GM12878 (cell line): Measurements from ENCODE around the gene TPCN2. TPM values are rescaled to one million over a fixed set of nuclear protein-coding genes. Genes with fewer than 3 reads are reported as not detected.

Source experiments
- ATAC-seq: fragments of 200-7000 bp; cut with Tn5 transposase; 3 replicates; pipeline ENCODE4 v1.9.1; 2020; ENCODE audit warnings: mild to moderate bottlenecking, moderate library complexity
- BruUV-seq: library from RNA; stranded (reverse); fragments of 400-500 nt; replicated peaks from 2 replicates; lab custom pipeline; 2021; lab: Mats Ljungman, UMichigan
- CTCF ChIA-PET: fragments of 300-600 bp; sonication (Branson Sonifier 250); formaldehyde crosslinking; extraction: SDS; loops from one replicate; lab custom pipeline; 2021; ENCODE audit warnings: inconsistent platforms; lab: Yijun Ruan, JAX
- POLR2A ChIA-PET: fragments of 350-600 bp; formaldehyde crosslinking; extraction: SDS; loops from one replicate; lab custom pipeline; 2021; ENCODE audit warnings: inconsistent platforms; lab: Charles Lee
- RAD21 ChIA-PET: fragments of 300-600 bp; sonication (Branson Sonifier 250); formaldehyde crosslinking; loops from one replicate; lab custom pipeline; 2023; ENCODE audit warnings: antibody characterized with exemption; ENCODE audit not compliant: unreplicated experiment; lab: Charles Lee
- SMC1A ChIA-PET: fragments of 300-600 bp; sonication (Branson Sonifier 250); formaldehyde crosslinking; loops from one replicate; lab custom pipeline; 2023; ENCODE audit not compliant: unreplicated experiment, uncharacterized antibody; lab: Charles Lee
- DNase-seq: peaks from one replicate; pipeline ENCODE4 v3.0.0-alpha.2; 2011; ENCODE audit warnings: low read depth, low spot score
- FAIRE-seq: peaks from 3 replicates; lab custom pipeline; 2011; peaks lifted over from hg19 to GRCh38; lab: Jason Lieb, UNC
- H2AFZ ChIP-seq: 2 replicates; pipeline ENCODE4 v1.6.0; 2011; ENCODE audit warnings: low read depth, low read length, control low read depth; ENCODE audit not compliant: control insufficient read depth
- H3K27ac ChIP-seq: 2 replicates; pipeline ENCODE4 v1.5.1; 2011; ENCODE audit warnings: control low read depth; ENCODE audit not compliant: control insufficient read depth, insufficient read depth
- H3K27me3 ChIP-seq, 2 experiments: replicated peaks in 1 of 2; 2 replicates each; pipeline versions ENCODE4 v1.6.0 to v1.6.1; 2011; ENCODE audit warnings: low read length in 1 of 2; ENCODE audit not compliant: control insufficient read depth in 2 of 2, insufficient read depth in 2 of 2
- H3K36me3 ChIP-seq, 2 experiments: 2 replicates each; pipeline ENCODE4 v1.5.1; 2011; ENCODE audit warnings: low read length in 1 of 2; ENCODE audit not compliant: control insufficient read depth in 2 of 2, insufficient read depth in 2 of 2
- H3K4me1 ChIP-seq: 2 replicates; pipeline ENCODE4 v1.6.1; 2011; ENCODE audit warnings: mild to moderate bottlenecking, low read length, moderate library complexity, mixed read lengths; ENCODE audit not compliant: control insufficient read depth, insufficient read depth
- H3K4me2 ChIP-seq: 2 replicates; pipeline ENCODE4 v1.6.0; 2011; ENCODE audit warnings: control low read depth; ENCODE audit not compliant: control insufficient read depth, insufficient read depth
- H3K4me3 ChIP-seq: fragments of 200-600 bp; sonication (generic); 2 replicates; pipeline ENCODE4 v1.5.1; 2016
- H3K79me2 ChIP-seq: 2 replicates; pipeline ENCODE4 v1.6.0; 2011; ENCODE audit warnings: low read length; ENCODE audit not compliant: control insufficient read depth, insufficient read depth
- H3K9ac ChIP-seq: 2 replicates; pipeline ENCODE4 v1.8.0; 2011; ENCODE audit warnings: low read length, control low read depth, mixed read lengths; ENCODE audit not compliant: control insufficient read depth, insufficient read depth
- H3K9me3 ChIP-seq: replicated peaks from 3 replicates; pipeline ENCODE4 v1.5.1; 2011; ENCODE audit warnings: mild to moderate bottlenecking, low read length; ENCODE audit not compliant: control insufficient read depth, insufficient read depth
- H4K20me1 ChIP-seq: 2 replicates; pipeline ENCODE4 v1.6.0; 2011; ENCODE audit not compliant: control insufficient read depth, insufficient read depth
- RUNX3 ChIP-seq: IDR thresholded peaks from 2 replicates; pipeline ENCODE4 v1.6.1; 2012; ENCODE audit warnings: low read length, inconsistent platforms
- WGBS: methylation state at CpG from one replicate; pipeline ENCODE4 v1.1.6; 2016; ENCODE audit warnings: low lambda C conversion rate; ENCODE audit not compliant: insufficient replicate concordance, insufficient coverage; ENCODE audit errors: missing lambda C conversion rate; 5-methylcytosine and 5-hydroxymethylcytosine counted together
- in situ Hi-C: fragments of 300-500 bp; cut with MboI; formaldehyde crosslinking; loops from 9 replicates; pipeline ENCODE4 v1.14.3; 2018; ENCODE audit warnings: mixed read lengths
- intact Hi-C: fragments of 100-400 bp; cut with micrococcal nuclease; formaldehyde crosslinking; loops from one replicate; pipeline ENCODE4 v1.14.2; 2022; ENCODE audit not compliant: unreplicated experiment
- polyA plus RNA-seq, 11 experiments: library from polyadenylated mRNA; depleted of rRNA in 4 of 11; unstranded in 6 of 11; stranded (reverse) in 5 of 11; fragments of >200 nt; fragmentation: Nextera tagmentation in 4 of 11; fragmentation: Illumina TruSeq in 1 of 11; extraction: Ambion mirVana in 4 of 11; extraction: Trizol in 1 of 11; gene quantifications; 1 replicate in 1 of 11; 2 replicates in 10 of 11; pipeline versions ENCODE4 v1.2.1 to v1.2.3, GENCODE V29; 2011 to 2016; ENCODE audit warnings: inconsistent platforms in 2 of 11, missing spikeins in 2 of 11, low read depth in 1 of 11
- total RNA-seq, 4 experiments: library from RNA; depleted of rRNA in 3 of 4; stranded (reverse); fragments of >200 nt in 3 of 4; fragmentation: Illumina TruSeq in 1 of 4; extraction: Trizol in 1 of 4; gene quantifications; 2 replicates each; pipeline versions ENCODE4 v1.2.1 to v1.2.3, GENCODE V29; 2013 to 2021
- TF ChIP-seq, protein P1 (sequence below): fragments of 450-650 bp; IDR thresholded peaks from 2 replicates; pipeline ENCODE4 v1.6.1; 2018; ENCODE audit warnings: borderline replicate concordance, mild to moderate bottlenecking; ENCODE audit not compliant: partially characterized antibody
- TF ChIP-seq, protein P2 (sequence below): IDR thresholded peaks from 2 replicates; pipeline ENCODE4 v1.6.1; 2011; ENCODE audit warnings: low read depth, mild to moderate bottlenecking, low read length, moderate library complexity, borderline replicate concordance; ENCODE audit errors: extremely low read depth
- TF ChIP-seq, protein P3 (sequence below): fragments of 450-650 bp; IDR thresholded peaks from 2 replicates; pipeline ENCODE4 v1.6.1; 2017; ENCODE audit warnings: low read depth, mild to moderate bottlenecking, moderate library complexity
- TF ChIP-seq, protein P4 (sequence below): IDR thresholded peaks from 2 replicates; pipeline ENCODE4 v1.6.1; 2011; ENCODE audit warnings: low read depth, low read length, improper control_type of control experiment, borderline replicate concordance

Gene TPCN2
- total and polyA plus RNA-seq, 10 of the 15 experiments (the other 5 are each of a cell fraction or from before 2014, with no cell fraction given) = 1.7 to 18.4 (median 8.4) TPM

DNA sequence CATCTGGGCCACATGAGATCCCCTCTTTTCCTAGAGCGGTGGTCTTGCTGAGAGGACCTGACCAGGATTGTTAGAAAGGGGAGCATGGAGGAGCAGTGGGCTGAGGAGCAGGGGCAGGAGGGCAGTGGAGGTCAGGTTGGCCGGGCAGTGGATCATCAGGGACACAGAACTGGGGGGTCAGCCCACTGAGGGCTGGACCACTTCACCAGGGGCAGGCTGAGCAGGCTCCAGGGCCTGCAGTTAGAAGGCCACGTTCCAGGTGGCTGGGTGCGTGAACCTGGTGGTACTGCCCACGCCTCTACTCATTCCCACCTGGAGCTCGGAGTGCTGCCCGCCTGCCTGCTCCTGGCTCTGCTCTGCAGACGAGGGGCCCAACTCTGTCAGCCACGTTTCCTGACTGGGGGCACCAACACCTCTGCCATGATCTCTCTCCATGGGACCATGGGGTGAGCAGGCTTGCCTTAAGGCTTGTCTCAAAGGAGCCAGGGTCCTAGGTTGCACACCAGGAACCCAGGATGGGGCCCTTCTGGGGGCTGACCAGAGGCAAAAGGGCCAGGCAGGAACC, 45.3 kb upstream of the TPCN2 start (continued):
- TF ChIP-seq, protein P1, sequence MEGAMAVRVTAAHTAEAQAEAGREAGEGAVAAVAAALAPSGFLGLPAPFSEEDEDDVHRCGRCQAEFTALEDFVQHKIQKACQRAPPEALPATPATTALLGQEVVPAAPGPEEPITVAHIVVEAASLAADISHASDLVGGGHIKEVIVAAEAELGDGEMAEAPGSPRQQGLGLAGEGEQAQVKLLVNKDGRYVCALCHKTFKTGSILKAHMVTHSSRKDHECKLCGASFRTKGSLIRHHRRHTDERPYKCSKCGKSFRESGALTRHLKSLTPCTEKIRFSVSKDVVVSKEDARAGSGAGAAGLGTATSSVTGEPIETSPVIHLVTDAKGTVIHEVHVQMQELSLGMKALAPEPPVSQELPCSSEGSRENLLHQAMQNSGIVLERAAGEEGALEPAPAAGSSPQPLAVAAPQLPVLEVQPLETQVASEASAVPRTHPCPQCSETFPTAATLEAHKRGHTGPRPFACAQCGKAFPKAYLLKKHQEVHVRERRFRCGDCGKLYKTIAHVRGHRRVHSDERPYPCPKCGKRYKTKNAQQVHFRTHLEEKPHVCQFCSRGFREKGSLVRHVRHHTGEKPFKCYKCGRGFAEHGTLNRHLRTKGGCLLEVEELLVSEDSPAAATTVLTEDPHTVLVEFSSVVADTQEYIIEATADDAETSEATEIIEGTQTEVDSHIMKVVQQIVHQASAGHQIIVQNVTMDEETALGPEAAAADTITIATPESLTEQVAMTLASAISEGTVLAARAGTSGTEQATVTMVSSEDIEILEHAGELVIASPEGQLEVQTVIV = no peak
- TF ChIP-seq, protein P2, sequence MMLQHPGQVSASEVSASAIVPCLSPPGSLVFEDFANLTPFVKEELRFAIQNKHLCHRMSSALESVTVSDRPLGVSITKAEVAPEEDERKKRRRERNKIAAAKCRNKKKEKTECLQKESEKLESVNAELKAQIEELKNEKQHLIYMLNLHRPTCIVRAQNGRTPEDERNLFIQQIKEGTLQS = no peak
- TF ChIP-seq RUNX3 = no peak

DNA sequence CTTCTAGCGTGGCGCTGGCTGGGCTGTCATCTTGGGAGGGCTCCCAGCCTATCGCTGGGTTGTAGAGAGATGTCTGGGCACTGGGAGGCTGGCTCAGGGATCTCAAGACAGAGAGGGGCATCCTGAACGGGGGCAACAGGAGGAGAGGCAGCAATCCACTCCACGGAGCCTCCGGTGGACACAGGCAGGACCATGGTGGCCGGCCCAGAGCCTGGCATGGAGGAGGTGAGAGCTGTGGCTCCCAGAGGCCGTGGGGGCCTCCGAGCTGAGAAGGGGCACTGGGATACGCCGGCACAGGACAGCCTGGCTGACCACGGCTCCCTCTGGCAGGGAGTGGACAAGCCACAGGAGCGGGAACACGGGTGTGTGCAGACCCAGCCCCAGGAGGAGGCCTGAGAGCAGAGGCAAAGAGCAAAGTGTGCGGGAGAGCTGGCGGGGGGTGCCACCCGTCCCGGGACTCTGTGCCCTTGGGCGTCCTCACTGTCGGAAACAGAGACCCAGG, 44.8 kb upstream of the TPCN2 start:
- TF ChIP-seq, protein P3, sequence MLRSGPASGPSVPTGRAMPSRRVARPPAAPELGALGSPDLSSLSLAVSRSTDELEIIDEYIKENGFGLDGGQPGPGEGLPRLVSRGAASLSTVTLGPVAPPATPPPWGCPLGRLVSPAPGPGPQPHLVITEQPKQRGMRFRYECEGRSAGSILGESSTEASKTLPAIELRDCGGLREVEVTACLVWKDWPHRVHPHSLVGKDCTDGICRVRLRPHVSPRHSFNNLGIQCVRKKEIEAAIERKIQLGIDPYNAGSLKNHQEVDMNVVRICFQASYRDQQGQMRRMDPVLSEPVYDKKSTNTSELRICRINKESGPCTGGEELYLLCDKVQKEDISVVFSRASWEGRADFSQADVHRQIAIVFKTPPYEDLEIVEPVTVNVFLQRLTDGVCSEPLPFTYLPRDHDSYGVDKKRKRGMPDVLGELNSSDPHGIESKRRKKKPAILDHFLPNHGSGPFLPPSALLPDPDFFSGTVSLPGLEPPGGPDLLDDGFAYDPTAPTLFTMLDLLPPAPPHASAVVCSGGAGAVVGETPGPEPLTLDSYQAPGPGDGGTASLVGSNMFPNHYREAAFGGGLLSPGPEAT = no peak
- TF ChIP-seq, protein P4, sequence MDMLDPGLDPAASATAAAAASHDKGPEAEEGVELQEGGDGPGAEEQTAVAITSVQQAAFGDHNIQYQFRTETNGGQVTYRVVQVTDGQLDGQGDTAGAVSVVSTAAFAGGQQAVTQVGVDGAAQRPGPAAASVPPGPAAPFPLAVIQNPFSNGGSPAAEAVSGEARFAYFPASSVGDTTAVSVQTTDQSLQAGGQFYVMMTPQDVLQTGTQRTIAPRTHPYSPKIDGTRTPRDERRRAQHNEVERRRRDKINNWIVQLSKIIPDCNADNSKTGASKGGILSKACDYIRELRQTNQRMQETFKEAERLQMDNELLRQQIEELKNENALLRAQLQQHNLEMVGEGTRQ = no peak
- H3K9me3 ChIP-seq = no peaks in the 10 kb centered on the region
- no peak overlapping the region for H3K4me2 ChIP-seq
- FAIRE-seq (no peak), DNase-seq (no peak), ATAC-seq (no peak)
- H3K36me3 ChIP-seq = no peaks in the 10 kb centered on the region
- H2AFZ ChIP-seq = no peak overlapping the region
- H3K27ac ChIP-seq = no peak overlapping the region
- RAD21 ChIA-PET = no interaction called here
- WGBS = 44% methylated on average over 20 of the region's 20 CpGs
- SMC1A ChIA-PET = no interaction called here
- H3K79me2 ChIP-seq = no peaks in the 10 kb centered on the region
- H4K20me1 ChIP-seq = no peaks in the 10 kb centered on the region
- peaks cover 3 to 4% of the 10 kb centered on the region in 2 experiments; a peak in 3 of 4 replicates for H3K27me3 ChIP-seq
- intact Hi-C loops (no loop called here), in situ Hi-C loops (no loop called here)
- BruUV-seq = no TSS peak
- CTCF ChIA-PET = no interaction called here
- no peak overlapping the region for H3K9ac ChIP-seq
- no peak overlapping the region for H3K4me3 ChIP-seq
- POLR2A ChIA-PET = no interaction called here
- H3K4me1 ChIP-seq = no peaks in the 10 kb centered on the region; the same call in 1 of the 2 replicates
